SK-N-SH treated with all-trans-retinoic acid at 6 μM for 48 hours (cell line): Measurements from ENCODE around the gene SARDH.

Source experiments
- RARB ChIP-seq: fragments of 250-450 bp; sonication (Bioruptor Pico); IDR thresholded peaks from 2 replicates; pipeline ENCODE4 v1.8.0; 2021; ENCODE audit warnings: mild to moderate bottlenecking, moderate library complexity
- TOX ChIP-seq: fragments of 250-450 bp; sonication (Bioruptor Pico); IDR thresholded peaks from 2 replicates; pipeline ENCODE4 v1.8.0; 2021; ENCODE audit warnings: mild to moderate bottlenecking, moderate library complexity, borderline replicate concordance
- ZFP3 ChIP-seq: fragments of 250-450 bp; sonication (Bioruptor Pico); IDR thresholded peaks from 2 replicates; pipeline ENCODE4 v1.5.0; 2020; ENCODE audit warnings: mild to moderate bottlenecking, moderate library complexity
- TF ChIP-seq, protein P1 (sequence below): fragments of 250-450 bp; sonication (Bioruptor Pico); IDR thresholded peaks from 2 replicates; pipeline ENCODE4 v1.5.1; 2020; ENCODE audit warnings: low read depth, mild to moderate bottlenecking, moderate library complexity

DNA sequence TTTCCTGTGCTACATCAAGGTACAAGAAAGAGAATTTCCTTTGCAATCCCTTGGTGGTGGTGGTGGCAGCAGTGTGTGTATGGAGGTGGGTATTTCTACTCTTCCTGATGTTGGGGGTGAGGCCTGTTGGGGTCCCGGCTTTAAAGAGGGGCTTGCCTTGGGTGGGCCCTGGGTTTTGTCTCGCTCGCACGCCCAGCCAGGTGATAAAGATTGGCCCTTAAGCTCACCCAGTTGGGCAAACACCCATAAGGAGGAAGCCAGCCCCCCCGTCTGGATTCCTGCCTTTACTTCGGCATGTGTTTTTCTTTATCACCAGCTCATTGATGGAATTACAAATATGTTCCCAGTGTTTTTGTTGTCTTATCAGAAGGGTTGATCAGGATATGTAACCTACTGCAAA, 16.0 kb upstream of the SARDH start:
- TF ChIP-seq, protein P1, sequence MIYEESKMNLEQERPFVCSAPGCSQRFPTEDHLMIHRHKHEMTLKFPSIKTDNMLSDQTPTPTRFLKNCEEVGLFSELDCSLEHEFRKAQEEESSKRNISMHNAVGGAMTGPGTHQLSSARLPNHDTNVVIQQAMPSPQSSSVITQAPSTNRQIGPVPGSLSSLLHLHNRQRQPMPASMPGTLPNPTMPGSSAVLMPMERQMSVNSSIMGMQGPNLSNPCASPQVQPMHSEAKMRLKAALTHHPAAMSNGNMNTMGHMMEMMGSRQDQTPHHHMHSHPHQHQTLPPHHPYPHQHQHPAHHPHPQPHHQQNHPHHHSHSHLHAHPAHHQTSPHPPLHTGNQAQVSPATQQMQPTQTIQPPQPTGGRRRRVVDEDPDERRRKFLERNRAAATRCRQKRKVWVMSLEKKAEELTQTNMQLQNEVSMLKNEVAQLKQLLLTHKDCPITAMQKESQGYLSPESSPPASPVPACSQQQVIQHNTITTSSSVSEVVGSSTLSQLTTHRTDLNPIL (CRISPR knock-in tag): no peak
- TF ChIP-seq TOX (CRISPR knock-in tag) (no peak), RARB (CRISPR knock-in tag) (no peak), ZFP3 (CRISPR knock-in tag) (no peak)
